ENCODE data around the gene KLHL11.
"Not testable (repeated sequence)": the region's sequence is repeated elsewhere in the genome, so short reads cannot be mapped to it uniquely, and the experiment has no call there.

Gene KLHL11

GRCh38 chr17:41896726-41897125 is 31.5 kb upstream of the KLHL11 start:
- no peaks in the 10 kb centered on the region for H3K9me3 Mint-ChIP-seq
- H3K4me1 Mint-ChIP-seq, result peaks cover 5% of the 10 kb centered on the region
- no peak overlapping the region for H3K4me3 Mint-ChIP-seq
- H3K36me3 Mint-ChIP-seq, result peaks cover 34% of the 10 kb centered on the region
- DNase-seq (ENCODE audit: low spot score in 2 of 2) (no peak), ATAC-seq (ENCODE audit: low read depth) (no peak)
- no peak overlapping the region for H3K27ac Mint-ChIP-seq
- no peaks in the 10 kb centered on the region for H3K27me3 Mint-ChIP-seq

DNA sequence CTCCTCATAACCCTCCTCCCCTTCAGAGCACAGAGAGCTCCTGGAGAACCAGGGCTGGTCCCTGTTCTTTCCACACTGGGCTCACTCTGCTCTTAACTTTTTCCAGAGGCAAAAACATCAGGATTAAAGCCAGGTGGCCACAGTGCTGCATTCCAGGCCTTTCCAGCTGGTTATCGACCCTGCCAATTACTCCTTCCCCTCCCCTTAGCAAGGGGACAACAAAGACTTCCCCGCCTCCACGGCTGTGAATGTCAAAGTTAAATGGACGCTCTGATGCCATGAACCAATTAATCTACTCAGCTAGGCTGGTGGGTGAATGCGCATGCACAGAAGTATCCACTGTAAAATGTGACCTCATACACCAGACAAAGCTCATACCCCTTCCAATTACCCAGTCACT is 30.4 kb upstream of the KLHL11 start:
- DNase-seq (ENCODE audit: low spot score in 2 of 2), result no peak
- no peak overlapping the region for H3K4me3 Mint-ChIP-seq
- no peaks in the 10 kb centered on the region for H3K27me3 Mint-ChIP-seq
- H3K27ac Mint-ChIP-seq, result no peak overlapping the region
- H3K36me3 Mint-ChIP-seq, result peaks cover 27% of the 10 kb centered on the region
- H3K9me3 Mint-ChIP-seq, result no peaks in the 10 kb centered on the region
- H3K4me1 Mint-ChIP-seq, result peaks cover 2% of the 10 kb centered on the region
- no peak for ATAC-seq (ENCODE audit: low read depth)

- no peak overlapping the region for H3K4me3 Mint-ChIP-seq
- H3K27me3 Mint-ChIP-seq, result no peaks in the 10 kb centered on the region
- no peak for ATAC-seq (ENCODE audit: low read depth)
- no peak for DNase-seq (ENCODE audit: low spot score in 2 of 2)
- H3K4me1 Mint-ChIP-seq, result peaks cover 2% of the 10 kb centered on the region
- no peak overlapping the region for H3K27ac Mint-ChIP-seq
- peaks cover 25% of the 10 kb centered on the region for H3K36me3 Mint-ChIP-seq
- no peaks in the 10 kb centered on the region for H3K9me3 Mint-ChIP-seq
Measured at GRCh38 chr17:41894791-41895331, 29.6 kb upstream of the KLHL11 start.

- Mint-ChIP-seq H3K4me3 (no peak overlapping the region), H3K27ac (no peak overlapping the region), H3K9me3 (no peaks in the 10 kb centered on the region), H3K27me3 (no peaks in the 10 kb centered on the region), H3K36me3 (peaks cover 21% of the 10 kb centered on the region), H3K4me1 (peaks cover 2% of the 10 kb centered on the region)
- ATAC-seq (ENCODE audit: low read depth) (no peak), DNase-seq (ENCODE audit: low spot score in 2 of 2) (no peak)
Measured at GRCh38 chr17:41893384-41893783, 28.2 kb upstream of the KLHL11 start.

GRCh38 chr17:41892021-41892376 is 26.8 kb upstream of the KLHL11 start:
- H3K36me3 Mint-ChIP-seq, result peaks cover 26% of the 10 kb centered on the region
- H3K4me3 Mint-ChIP-seq, result no peak overlapping the region
- no peak overlapping the region for H3K27ac Mint-ChIP-seq
- ATAC-seq (ENCODE audit: low read depth), result no peak
- no peaks in the 10 kb centered on the region for H3K9me3 Mint-ChIP-seq
- H3K4me1 Mint-ChIP-seq, result peaks cover 2% of the 10 kb centered on the region
- H3K27me3 Mint-ChIP-seq, result no peaks in the 10 kb centered on the region
- DNase-seq (ENCODE audit: low spot score in 2 of 2), result no peak

DNA sequence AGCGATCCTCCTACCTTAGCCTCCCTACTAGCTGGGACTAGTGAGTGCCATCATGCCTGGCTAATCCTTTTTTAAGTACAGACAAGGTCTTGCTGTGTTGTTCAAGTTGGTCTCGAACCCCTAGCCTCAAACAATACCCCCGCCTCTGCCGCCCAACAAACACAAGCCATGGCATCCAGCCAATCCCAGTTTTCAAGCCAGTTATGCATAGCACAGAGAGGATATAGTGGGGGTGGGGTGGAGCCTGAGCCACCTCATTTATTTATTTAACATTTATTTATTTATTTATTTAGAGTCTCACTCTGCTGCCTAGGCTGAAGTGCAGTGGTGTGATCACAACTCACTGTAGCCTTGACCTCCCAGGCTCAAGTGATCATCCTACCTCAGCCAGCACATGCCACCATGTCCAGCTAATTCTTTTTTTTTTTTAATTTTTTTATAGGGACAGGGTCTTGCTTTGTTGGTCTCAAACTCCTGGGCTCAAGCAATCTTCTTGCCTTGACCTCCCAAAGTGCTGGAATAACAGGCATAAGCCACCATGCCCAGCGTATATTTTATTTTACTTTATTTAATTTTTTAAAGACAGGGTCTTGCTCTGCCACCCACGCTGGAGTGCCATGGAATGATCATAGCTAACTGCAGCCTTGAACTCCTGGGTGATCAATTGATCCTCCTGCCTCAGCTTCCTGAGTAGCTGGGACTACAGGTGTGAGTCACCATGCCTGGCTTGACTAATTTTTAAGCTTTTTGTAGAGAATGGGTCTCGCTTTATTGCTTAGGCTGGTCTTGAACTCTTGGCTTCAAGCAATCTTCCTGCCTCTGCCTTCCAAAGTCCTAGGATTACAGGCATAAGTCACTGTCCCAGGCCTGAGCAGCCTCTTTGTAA is 26.2 kb upstream of the KLHL11 start:
- ATAC-seq (ENCODE audit: low read depth) (no peak), DNase-seq (ENCODE audit: low spot score in 2 of 2) (no peak)
- peaks cover 2% of the 10 kb centered on the region for H3K4me1 Mint-ChIP-seq
- no peak overlapping the region for H3K27ac Mint-ChIP-seq
- H3K27me3 Mint-ChIP-seq, result no peaks in the 10 kb centered on the region
- H3K4me3 Mint-ChIP-seq, result no peak overlapping the region
- H3K9me3 Mint-ChIP-seq, result no peaks in the 10 kb centered on the region
- H3K36me3 Mint-ChIP-seq, result peaks cover 21% of the 10 kb centered on the region

- no peak overlapping the region for H3K4me3 Mint-ChIP-seq
- H3K27ac Mint-ChIP-seq, result no peak overlapping the region
- no peaks in the 10 kb centered on the region for H3K4me1 Mint-ChIP-seq
- ATAC-seq (ENCODE audit: low read depth), result no peak
- peaks cover 22% of the 10 kb centered on the region for H3K36me3 Mint-ChIP-seq
- no peaks in the 10 kb centered on the region for H3K27me3 Mint-ChIP-seq
- DNase-seq (ENCODE audit: low spot score in 2 of 2), result no peak
- H3K9me3 Mint-ChIP-seq, result no peaks in the 10 kb centered on the region
Measured at GRCh38 chr17:41888332-41888965, 23.2 kb upstream of the KLHL11 start.

GRCh38 chr17:41885733-41886132 is 20.5 kb upstream of the KLHL11 start:
- Mint-ChIP-seq H3K27ac (no peak overlapping the region), H3K4me1 (peaks cover 4% of the 10 kb centered on the region), H3K9me3 (no peaks in the 10 kb centered on the region), H3K4me3 (no peak overlapping the region), H3K36me3 (peaks cover 28% of the 10 kb centered on the region), H3K27me3 (no peaks in the 10 kb centered on the region)
- ATAC-seq (ENCODE audit: low read depth) (no peak), DNase-seq (ENCODE audit: low spot score in 2 of 2) (no peak)

- Mint-ChIP-seq H3K27ac (no peak overlapping the region), H3K9me3 (no peaks in the 10 kb centered on the region), H3K27me3 (no peaks in the 10 kb centered on the region), H3K4me1 (peaks cover 4% of the 10 kb centered on the region), H3K36me3 (peaks cover 33% of the 10 kb centered on the region), H3K4me3 (no peak overlapping the region)
- ATAC-seq (ENCODE audit: low read depth) (no peak), DNase-seq (ENCODE audit: low spot score in 2 of 2) (no peak)
Measured at GRCh38 chr17:41882756-41883155, 17.5 kb upstream of the KLHL11 start.

DNA sequence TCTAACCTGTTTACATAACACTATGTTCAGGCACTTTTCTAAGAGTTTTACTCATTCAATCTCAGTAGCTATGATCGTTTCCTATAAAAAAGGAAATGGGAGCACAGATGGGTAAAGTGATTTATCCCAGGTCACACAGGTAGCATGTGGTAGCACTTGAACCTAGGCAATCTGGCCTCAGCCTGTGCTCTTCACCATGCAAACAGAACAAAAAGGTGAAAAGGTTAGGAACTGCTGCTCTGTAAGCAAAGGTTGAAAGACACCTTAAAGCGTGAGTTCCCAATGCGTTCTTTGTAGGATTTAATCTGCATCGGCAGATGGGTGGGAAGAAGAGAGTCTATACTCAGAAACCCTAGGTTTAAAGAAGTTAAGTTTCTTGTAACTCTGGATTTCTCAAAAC is 14.9 kb upstream of the KLHL11 start:
- no peaks in the 10 kb centered on the region for H3K9me3 Mint-ChIP-seq
- DNase-seq (ENCODE audit: low spot score in 2 of 2) (no peak), ATAC-seq (ENCODE audit: low read depth) (no peak)
- H3K4me1 Mint-ChIP-seq, result peaks cover 4% of the 10 kb centered on the region
- H3K27me3 Mint-ChIP-seq, result no peaks in the 10 kb centered on the region
- H3K36me3 Mint-ChIP-seq, result peaks cover 28% of the 10 kb centered on the region
- H3K27ac Mint-ChIP-seq, result no peak overlapping the region
- H3K4me3 Mint-ChIP-seq, result no peak overlapping the region

- peaks cover 17% of the 10 kb centered on the region for H3K36me3 Mint-ChIP-seq
- not testable (repeated sequence) for H3K4me1 Mint-ChIP-seq; DNase-seq (ENCODE audit: low spot score in 2 of 2); H3K4me3 Mint-ChIP-seq; H3K9me3 Mint-ChIP-seq; ATAC-seq (ENCODE audit: low read depth); H3K27me3 Mint-ChIP-seq; H3K27ac Mint-ChIP-seq
Measured at GRCh38 chr17:41874293-41874670, 9.1 kb upstream of the KLHL11 start.

DNA sequence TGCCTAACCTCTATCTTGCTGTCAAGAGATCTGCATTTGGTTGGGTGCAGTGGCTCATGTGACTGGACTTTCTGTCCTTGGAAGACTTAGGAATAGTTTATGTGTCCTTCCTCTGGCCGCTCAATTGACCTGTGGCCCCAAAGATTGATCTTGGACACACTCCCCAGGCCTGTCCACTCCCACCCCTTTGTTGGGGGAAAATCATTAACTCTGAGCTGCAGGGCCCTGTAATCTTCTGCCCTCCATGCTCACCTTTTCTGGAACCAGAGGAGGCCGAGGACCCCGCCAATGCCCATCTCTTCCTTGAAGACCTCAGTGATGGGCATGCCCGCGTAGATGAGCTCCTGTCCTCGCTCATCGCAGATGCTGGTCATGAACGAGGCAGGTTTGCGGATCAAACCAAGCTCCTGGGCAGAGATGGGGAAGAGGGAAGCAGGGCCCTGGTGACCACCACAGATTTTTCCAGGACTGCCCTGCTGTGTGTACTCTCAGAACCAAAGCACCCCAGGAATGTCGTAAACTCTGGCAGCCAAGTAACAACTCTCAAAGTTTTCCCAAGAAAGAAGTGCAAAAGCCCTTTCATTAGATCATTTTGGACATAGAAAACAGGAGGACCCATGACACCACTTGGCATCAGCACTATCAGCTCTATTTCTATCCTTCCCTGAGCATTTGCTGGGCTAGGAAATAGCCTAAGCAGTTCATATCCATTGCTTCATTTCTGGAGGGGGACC is 8.5 kb upstream of the KLHL11 start:
- no peaks in the 10 kb centered on the region for H3K4me1 Mint-ChIP-seq
- H3K27ac Mint-ChIP-seq, result no peak overlapping the region
- ATAC-seq (ENCODE audit: low read depth), result no peak
- H3K36me3 Mint-ChIP-seq, result peaks cover 17% of the 10 kb centered on the region
- no peak for DNase-seq (ENCODE audit: low spot score in 2 of 2)
- no peaks in the 10 kb centered on the region for H3K9me3 Mint-ChIP-seq
- H3K27me3 Mint-ChIP-seq, result no peaks in the 10 kb centered on the region
- H3K4me3 Mint-ChIP-seq, result no peak overlapping the region

DNA sequence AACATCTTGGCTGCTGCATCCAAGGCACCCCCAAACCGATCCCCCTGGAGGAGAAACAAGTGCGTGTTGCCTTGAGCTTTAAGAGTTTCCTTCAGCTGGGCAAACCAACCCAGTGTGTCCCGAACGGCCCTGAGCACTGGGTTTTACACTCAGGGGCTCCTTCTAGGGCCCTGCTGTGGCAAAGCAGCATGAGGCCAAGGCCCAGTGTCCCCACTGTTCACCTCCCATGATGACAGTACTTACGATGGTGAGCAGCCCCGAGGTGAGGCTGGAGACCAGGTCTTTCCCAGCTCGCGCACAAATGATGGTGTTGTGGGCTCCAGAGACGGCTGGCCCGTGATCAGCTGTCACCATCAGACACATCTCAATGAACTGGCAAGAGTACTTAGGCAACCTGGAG is 6.6 kb upstream of the KLHL11 start:
- Mint-ChIP-seq H3K27ac (no peak overlapping the region), H3K4me3 (no peak overlapping the region), H3K9me3 (no peaks in the 10 kb centered on the region), H3K27me3 (no peaks in the 10 kb centered on the region), H3K36me3 (peaks cover 8% of the 10 kb centered on the region), H3K4me1 (no peaks in the 10 kb centered on the region)
- no peak for DNase-seq (ENCODE audit: low spot score in 2 of 2)
- ATAC-seq (ENCODE audit: low read depth), result no peak

- H3K27me3 Mint-ChIP-seq, result no peaks in the 10 kb centered on the region
- H3K4me3 Mint-ChIP-seq, result no peak overlapping the region
- no peak overlapping the region for H3K27ac Mint-ChIP-seq
- peaks cover 8% of the 10 kb centered on the region for H3K36me3 Mint-ChIP-seq
- DNase-seq (ENCODE audit: low spot score in 2 of 2) (no peak), ATAC-seq (ENCODE audit: low read depth) (no peak)
- peaks cover under 1% of the 10 kb centered on the region for H3K4me1 Mint-ChIP-seq
- no peaks in the 10 kb centered on the region for H3K9me3 Mint-ChIP-seq
Measured at GRCh38 chr17:41870627-41871026, 5.4 kb upstream of the KLHL11 start.

Data from memory B cell (primary cell).